Ectodermal cell (in vitro differentiated cells): Measurements from ENCODE around the gene CDK16.

ENCODE experiments used
- H3K27ac ChIP-seq: 2 replicates; pipeline ENCODE4 v1.7.0; 2013; ENCODE audit warnings: mild to moderate bottlenecking, low read depth, low read length; ENCODE audit not compliant: insufficient read depth, poor library complexity, severe bottlenecking
- H3K27me3 ChIP-seq: 2 replicates; pipeline ENCODE4 v1.7.0; 2013; ENCODE audit warnings: mild to moderate bottlenecking, low read length; ENCODE audit not compliant: insufficient read depth, control insufficient read depth, poor library complexity, severe bottlenecking
- H3K36me3 ChIP-seq: one replicate; pipeline ENCODE4 v1.7.0; 2013; ENCODE audit warnings: low read length; ENCODE audit not compliant: control insufficient read depth, insufficient read depth
- H3K4me1 ChIP-seq: one replicate; pipeline ENCODE4 v1.7.0; 2013; ENCODE audit warnings: low read length; ENCODE audit not compliant: control insufficient read depth, insufficient read depth
- H3K4me3 ChIP-seq: 2 replicates; pipeline ENCODE4 v1.7.0; 2013; ENCODE audit warnings: low read depth, low read length, control low read depth; ENCODE audit not compliant: insufficient read depth
- H3K9me3 ChIP-seq: 2 replicates; pipeline ENCODE4 v1.7.0; 2013; ENCODE audit warnings: mild to moderate bottlenecking, low read length, moderate library complexity; ENCODE audit not compliant: control insufficient read depth
- WGBS, 2 experiments: methylation state at CpG; one replicate each; pipeline ENCODE4 v1.1.7; 2013; ENCODE audit warnings: missing lambda C conversion rate in 2 of 2; 5-methylcytosine and 5-hydroxymethylcytosine counted together

CDK16 gene

GRCh38 chrX:47217852-47218279 is 615 bp upstream of the CDK16 start:
- H3K27ac ChIP-seq = peak overlapping the region; percentile 91
- no peaks in the 10 kb centered on the region for H3K36me3 ChIP-seq
- H3K4me3 ChIP-seq = peak overlapping the region; percentile 71
- WGBS, 2 experiments = 0 to 1% methylated on average over 31 of the region's 31 CpGs
- H3K4me1 ChIP-seq = no peaks in the 10 kb centered on the region
- no peaks in the 10 kb centered on the region for H3K27me3 ChIP-seq
- H3K9me3 ChIP-seq = no peaks in the 10 kb centered on the region

- peaks cover 12% of the 10 kb centered on the region for H3K36me3 ChIP-seq
- H3K4me1 ChIP-seq = no peaks in the 10 kb centered on the region
- WGBS, 2 experiments = 4% methylated on average over 59 to 60 of the region's 60 CpGs
- peak overlapping the region; percentile 50 for H3K27ac ChIP-seq
- H3K9me3 ChIP-seq = no peaks in the 10 kb centered on the region
- H3K4me3 ChIP-seq = peak overlapping the region; percentile 71
- H3K27me3 ChIP-seq = no peaks in the 10 kb centered on the region
Measured at GRCh38 chrX:47218920-47219815, 687 bp downstream of the CDK16 start.

DNA sequence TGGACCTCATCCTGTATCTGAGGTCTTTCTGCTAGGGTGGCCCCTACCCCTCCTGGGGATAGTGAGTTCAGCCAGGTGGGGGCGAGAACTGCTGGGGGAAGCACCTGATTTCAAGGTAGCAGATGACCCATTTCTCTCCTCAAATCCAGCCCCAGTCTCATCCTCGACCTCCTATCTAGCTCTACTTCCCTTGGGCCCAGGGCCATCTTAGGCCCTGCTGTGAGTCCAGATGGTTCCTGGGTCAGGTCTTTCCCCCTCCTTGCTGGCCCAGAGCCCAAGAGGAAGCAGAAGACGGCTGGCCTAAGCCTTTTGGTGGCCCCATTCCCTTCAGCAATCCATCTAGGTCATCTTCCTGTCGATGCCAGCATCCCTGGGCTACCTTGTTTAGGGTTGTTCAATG is 3.3 kb downstream of the CDK16 start:
- Histone ChIP-seq H3K27me3 (no peaks in the 10 kb centered on the region), H3K27ac (no peak overlapping the region), H3K4me3 (no peak overlapping the region), H3K4me1 (no peaks in the 10 kb centered on the region), H3K36me3 (peaks cover 22% of the 10 kb centered on the region), H3K9me3 (no peaks in the 10 kb centered on the region)
- WGBS, 2 experiments = 90 to 94% methylated on average over 4 of the region's 4 CpGs

DNA sequence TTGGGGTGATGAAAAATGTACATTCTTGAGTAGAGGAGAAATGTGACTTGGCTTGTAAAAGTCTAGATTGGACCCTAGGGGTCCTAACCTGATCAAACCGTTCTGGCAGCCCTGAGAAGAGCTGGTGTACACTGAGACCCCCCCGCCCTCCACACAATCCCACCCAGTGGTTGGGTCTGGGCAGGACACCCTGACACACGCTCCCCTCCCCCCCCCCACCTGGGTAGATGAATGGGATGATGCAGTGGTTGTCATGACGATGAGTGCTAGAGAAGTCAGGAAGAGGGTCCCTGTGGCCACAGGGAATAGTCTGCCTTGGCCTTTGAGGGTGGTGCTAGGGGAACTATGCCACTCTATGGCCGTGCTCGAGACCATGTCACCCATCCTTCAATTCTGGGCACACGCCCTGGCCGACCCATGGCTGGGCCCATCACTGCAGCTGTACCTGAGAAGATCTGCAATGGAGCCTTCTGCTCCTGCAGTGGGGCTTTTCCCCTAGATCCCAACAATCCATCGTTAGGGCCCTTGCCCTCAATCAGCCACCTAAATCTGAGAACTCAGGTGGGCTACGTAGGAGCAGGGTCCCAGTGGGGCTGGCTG is 4.4 kb downstream of the CDK16 start:
- Histone ChIP-seq H3K9me3 (no peaks in the 10 kb centered on the region), H3K36me3 (peaks cover 22% of the 10 kb centered on the region), H3K27me3 (no peaks in the 10 kb centered on the region), H3K4me1 (no peaks in the 10 kb centered on the region), H3K27ac (no peak overlapping the region), H3K4me3 (no peak overlapping the region)
- WGBS, 2 experiments = 83 to 97% methylated on average over 6 to 9 of the region's 10 CpGs

GRCh38 chrX:47223476-47224250 is 5.2 kb downstream of the CDK16 start:
- H3K4me1 ChIP-seq = no peaks in the 10 kb centered on the region
- WGBS, 2 experiments = 97% methylated on average over 13 of the region's 13 CpGs
- H3K4me3 ChIP-seq = no peak overlapping the region
- no peaks in the 10 kb centered on the region for H3K9me3 ChIP-seq
- H3K27ac ChIP-seq = no peak overlapping the region
- H3K27me3 ChIP-seq = no peaks in the 10 kb centered on the region
- H3K36me3 ChIP-seq = peaks cover 27% of the 10 kb centered on the region

- H3K9me3 ChIP-seq = no peaks in the 10 kb centered on the region
- H3K36me3 ChIP-seq = peaks cover 30% of the 10 kb centered on the region
- H3K27ac ChIP-seq = no peak overlapping the region
- 93 to 96% methylated on average over 15 to 17 of the region's 17 CpGs for WGBS, 2 experiments
- H3K4me3 ChIP-seq = no peak overlapping the region
- no peaks in the 10 kb centered on the region for H3K27me3 ChIP-seq
- H3K4me1 ChIP-seq = no peaks in the 10 kb centered on the region
Measured at GRCh38 chrX:47224266-47224895, 5.9 kb downstream of the CDK16 start.

GRCh38 chrX:47224896-47225290 is 6.4 kb downstream of the CDK16 start:
- no peaks in the 10 kb centered on the region for H3K9me3 ChIP-seq
- H3K4me1 ChIP-seq = no peaks in the 10 kb centered on the region
- peaks cover 30% of the 10 kb centered on the region for H3K36me3 ChIP-seq
- no peak overlapping the region for H3K27ac ChIP-seq
- no peak overlapping the region for H3K4me3 ChIP-seq
- 96 to 100% methylated on average over 4 of the region's 4 CpGs for WGBS, 2 experiments
- H3K27me3 ChIP-seq = no peaks in the 10 kb centered on the region

- H3K9me3 ChIP-seq = no peaks in the 10 kb centered on the region
- H3K4me3 ChIP-seq = no peak overlapping the region
- 89 to 93% methylated on average over 6 of the region's 6 CpGs for WGBS, 2 experiments
- H3K27ac ChIP-seq = no peak overlapping the region
- H3K27me3 ChIP-seq = no peaks in the 10 kb centered on the region
- peaks cover 30% of the 10 kb centered on the region for H3K36me3 ChIP-seq
- H3K4me1 ChIP-seq = no peaks in the 10 kb centered on the region
Measured at GRCh38 chrX:47226071-47226470, 7.6 kb downstream of the CDK16 start.

DNA sequence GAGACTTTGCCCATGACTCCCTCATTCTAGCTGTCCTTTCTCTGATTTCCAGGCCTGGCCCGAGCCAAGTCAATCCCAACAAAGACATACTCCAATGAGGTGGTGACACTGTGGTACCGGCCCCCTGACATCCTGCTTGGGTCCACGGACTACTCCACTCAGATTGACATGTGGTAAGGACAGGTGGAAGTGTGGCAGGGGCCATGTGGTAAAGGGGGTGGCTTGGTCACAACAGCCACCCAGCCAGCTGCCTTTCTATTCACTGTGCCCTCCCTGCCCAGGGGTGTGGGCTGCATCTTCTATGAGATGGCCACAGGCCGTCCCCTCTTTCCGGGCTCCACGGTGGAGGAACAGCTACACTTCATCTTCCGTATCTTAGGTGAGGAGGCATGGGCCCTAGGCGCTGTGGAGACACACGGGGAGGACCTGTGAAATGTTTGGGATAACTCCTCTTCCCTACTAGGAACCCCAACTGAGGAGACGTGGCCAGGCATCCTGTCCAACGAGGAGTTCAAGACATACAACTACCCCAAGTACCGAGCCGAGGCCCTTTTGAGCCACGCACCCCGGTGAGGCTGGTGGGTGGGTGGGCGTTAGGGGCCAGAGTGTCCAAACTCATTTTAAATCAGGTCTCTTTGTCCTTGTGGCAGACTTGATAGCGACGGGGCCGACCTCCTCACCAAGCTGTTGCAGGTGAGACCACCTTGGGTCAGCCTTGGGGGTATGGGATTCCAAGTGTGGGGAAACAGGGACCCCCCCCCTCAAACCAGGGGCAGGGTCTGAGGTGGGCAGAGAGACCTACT is 8.3 kb downstream of the CDK16 start:
- peaks cover 30% of the 10 kb centered on the region for H3K36me3 ChIP-seq
- no peaks in the 10 kb centered on the region for H3K9me3 ChIP-seq
- no peaks in the 10 kb centered on the region for H3K27me3 ChIP-seq
- no peaks in the 10 kb centered on the region for H3K4me1 ChIP-seq
- WGBS, 2 experiments = 86 to 93% methylated on average over 18 to 19 of the region's 19 CpGs
- H3K4me3 ChIP-seq = no peak overlapping the region
- no peak overlapping the region for H3K27ac ChIP-seq
